B cell (primary cell): Measurements from ENCODE around the gene RCE1. TPM values are rescaled to one million over a fixed set of nuclear protein-coding genes. Genes with fewer than 3 reads are reported as not detected.

Source experiments
- ATAC-seq: fragments of 200-7000 bp; cut with Tn5 transposase; one replicate; pipeline ENCODE4 v1.10.0; 2021; ENCODE audit warnings: low read depth, mild to moderate bottlenecking, moderate number of reproducible peaks, moderate library complexity
- CTCF ChIA-PET: fragments of 350-600 bp; sonication (Branson Sonifier 250); formaldehyde crosslinking; loops from one replicate; lab custom pipeline; 2021; ENCODE audit warnings: antibody characterized with exemption, inconsistent platforms; lab: Charles Lee
- POLR2A ChIA-PET: fragments of 350-600 bp; sonication (Branson Sonifier 250); formaldehyde crosslinking; loops from one replicate; lab custom pipeline; 2021; ENCODE audit warnings: antibody characterized with exemption; lab: Charles Lee
- DNase-seq: peaks from one replicate; pipeline ENCODE4 v3.0.0; 2013
- H2AFZ ChIP-seq: 2 replicates; pipeline ENCODE4 v1.6.1; 2012; ENCODE audit warnings: mild to moderate bottlenecking, low read depth, low read length; ENCODE audit not compliant: insufficient read depth, poor library complexity, severe bottlenecking
- H3K27ac ChIP-seq, 2 donors: 1 replicate in 1 of 2; 2 replicates in 1 of 2; pipeline ENCODE4 v1.5.1; 2012 to 2013; ENCODE audit warnings: low read length in 2 of 2, mild to moderate bottlenecking in 2 of 2, moderate library complexity in 1 of 2
- H3K27me3 ChIP-seq, 4 experiments: fragments of 200-600 bp in 1 of 4; sonication (generic) in 1 of 4; replicated peaks in 1 of 4; 1 replicate in 2 of 4; 2 replicates in 2 of 4; pipeline versions ENCODE4 v1.6.1 to v1.7.0; 2013 to 2016; ENCODE audit warnings: low read length in 3 of 4, mild to moderate bottlenecking in 2 of 4, mixed read lengths in 1 of 4, moderate library complexity in 1 of 4; ENCODE audit not compliant: insufficient read depth in 4 of 4, control insufficient read depth in 3 of 4; ENCODE audit errors: control extremely low read depth in 1 of 4
- H3K36me3 ChIP-seq, 2 experiments: replicated peaks in 1 of 2; 1 replicate in 1 of 2; 2 replicates in 1 of 2; pipeline versions ENCODE4 v1.6.1 to v1.7.1; 2013; ENCODE audit warnings: low read length in 1 of 2; ENCODE audit not compliant: insufficient read depth in 2 of 2, control insufficient read depth in 1 of 2; ENCODE audit errors: control extremely low read depth in 1 of 2, extremely low read depth in 1 of 2
- H3K4me1 ChIP-seq, 2 donors: fragments of 200-600 bp in 1 of 2; sonication (generic) in 1 of 2; 1 replicate in 1 of 2; 2 replicates in 1 of 2; pipeline versions ENCODE4 v1.5.1 to v1.6.1; 2013 to 2017; ENCODE audit warnings: low read length in 2 of 2; ENCODE audit not compliant: control insufficient read depth in 2 of 2, insufficient read depth in 2 of 2
- H3K4me2 ChIP-seq: replicated peaks from 2 replicates; pipeline ENCODE3; 2012; ENCODE audit warnings: mild to moderate bottlenecking, low read depth, low read length; ENCODE audit not compliant: poor library complexity, severe bottlenecking
- H3K4me3 ChIP-seq, 5 experiments: fragments of 200-600 bp in 1 of 5; sonication (generic) in 1 of 5; 1 replicate in 3 of 5; 2 replicates in 2 of 5; pipeline versions ENCODE4 v1.5.1 to v1.7.0; 2011 to 2016; ENCODE audit warnings: low read length in 4 of 5, mild to moderate bottlenecking in 4 of 5, low read depth in 2 of 5, control low read depth in 1 of 5, moderate library complexity in 1 of 5; ENCODE audit not compliant: insufficient read depth in 1 of 5; ENCODE audit errors: control extremely low read depth in 1 of 5, extremely low read depth in 1 of 5
- H3K79me2 ChIP-seq: fragments of 200-600 bp; sonication (generic); one replicate; pipeline ENCODE4 v1.6.0; 2016; ENCODE audit warnings: low read length; ENCODE audit not compliant: control insufficient read depth, insufficient read depth
- H3K9ac ChIP-seq: fragments of 200-600 bp; sonication (generic); 2 replicates; pipeline ENCODE4 v1.6.1; 2017; ENCODE audit warnings: mild to moderate bottlenecking, low read length, moderate library complexity
- H3K9me3 ChIP-seq, 3 donors: one replicate each; pipeline versions ENCODE4 v1.6.1 to v1.7.1; 2013; ENCODE audit warnings: low read length in 2 of 3; ENCODE audit not compliant: control insufficient read depth in 2 of 3, insufficient read depth in 1 of 3; ENCODE audit errors: control extremely low read depth in 1 of 3
- H4K20me1 ChIP-seq: 2 replicates; pipeline ENCODE4 v1.6.0; 2012; ENCODE audit warnings: mild to moderate bottlenecking, low read length; ENCODE audit not compliant: insufficient read depth, control insufficient read depth, poor library complexity, severe bottlenecking
- H3K27ac Mint-ChIP-seq: one replicate; pipeline ENCODE4 v1.8.0; 2021; ENCODE audit warnings: mixed read lengths
- H3K27me3 Mint-ChIP-seq: one replicate; pipeline ENCODE4 v1.8.0; 2021; ENCODE audit warnings: mixed read lengths
- H3K4me1 Mint-ChIP-seq: one replicate; pipeline ENCODE4 v1.8.0; 2021; ENCODE audit warnings: mixed read lengths
- H3K4me3 Mint-ChIP-seq: one replicate; pipeline ENCODE4 v1.8.0; 2021; ENCODE audit warnings: mixed read lengths
- H3K9me3 Mint-ChIP-seq: one replicate; pipeline ENCODE4 v1.8.0; 2022; ENCODE audit warnings: mixed read lengths; ENCODE audit not compliant: insufficient read depth
- EZH2 ChIP-seq: IDR thresholded peaks from 2 replicates; pipeline ENCODE4 v1.6.1; 2012; ENCODE audit warnings: borderline replicate concordance, low read depth, mild to moderate bottlenecking, moderate library complexity, low read length; ENCODE audit not compliant: insufficient read depth, poor library complexity, severe bottlenecking
- WGBS: methylation state at CpG from one replicate; pipeline ENCODE4 v1.1.5; 2013; ENCODE audit warnings: missing lambda C conversion rate; ENCODE audit not compliant: insufficient coverage; 5-methylcytosine and 5-hydroxymethylcytosine counted together
- intact Hi-C: fragments of 100-400 bp; cut with micrococcal nuclease; formaldehyde crosslinking; loops from one replicate; pipeline ENCODE4 v1.10.0; 2022
- polyA plus RNA-seq: library from polyadenylated mRNA; depleted of rRNA; stranded (reverse); fragments of >200 nt; gene quantifications from 2 replicates; pipeline ENCODE4 v1.2.3, GENCODE V29; 2012
- total RNA-seq, 2 donors: library from RNA; stranded (reverse); fragments of 120-200 nt in 1 of 2; gene quantifications; 1 replicate in 1 of 2; 2 replicates in 1 of 2; pipeline versions ENCODE4 v1.2.3 to v1.2.4, GENCODE V29; 2013 to 2022
- TF ChIP-seq, protein P1 (sequence below): fragments of 200-600 bp; IDR thresholded peaks from one replicate; pipeline ENCODE4 v1.8.0; 2022; ENCODE audit warnings: antibody characterized with exemption, mild to moderate bottlenecking

RCE1 gene
- total and polyA plus RNA-seq, 2 donors (not counting 1 experiment from before 2014, with no cell fraction given), result 31.6 to 59.7 TPM

DNA sequence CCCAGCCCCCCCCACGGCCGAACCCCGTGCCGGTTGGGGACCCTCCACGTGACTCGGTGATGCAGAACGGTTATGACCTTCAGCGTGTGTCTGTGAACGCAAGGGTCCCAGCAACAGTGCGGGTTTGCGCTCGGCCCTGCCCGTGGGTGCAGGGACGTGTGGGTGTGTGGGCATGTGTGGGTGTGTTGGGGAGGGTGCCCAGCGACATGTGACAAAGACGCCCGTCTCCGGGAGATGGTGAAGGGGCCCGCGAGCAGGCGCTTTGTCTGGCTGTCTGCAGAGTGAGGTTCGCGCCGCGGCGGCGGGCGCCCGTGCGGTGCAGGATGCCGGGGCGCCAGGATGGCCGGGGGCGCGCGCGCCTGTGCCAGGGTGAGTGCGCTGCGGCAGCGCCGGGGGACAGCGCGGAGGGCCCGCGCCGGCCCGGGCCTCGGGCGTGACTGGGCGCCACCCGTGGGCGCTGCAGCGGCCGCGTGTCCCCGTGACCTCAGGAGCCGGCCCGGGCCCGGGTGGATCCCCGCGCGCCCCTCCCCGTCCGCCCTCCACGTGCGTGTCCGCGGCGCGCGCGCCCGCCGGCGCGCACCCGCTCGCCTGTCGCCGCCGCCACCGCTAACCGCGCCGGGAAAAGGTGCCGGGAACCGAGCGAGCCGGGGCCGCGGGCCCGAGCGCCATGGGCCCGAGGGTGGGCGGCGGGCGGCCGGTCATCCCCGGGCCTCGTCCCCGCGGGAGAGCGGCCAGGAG, 13.4 kb downstream of the RCE1 start, which contains the start of gene LRFN4:
Gene LRFN4 (plus strand): TSS at position 569 of the 738 bp plus-strand sequence. CDS start 681 bp downstream, outside the sequence.
- peak within 1 kb of the TSS; percentile 83 for H3K9ac ChIP-seq

More for the DNA sequence above, 13.4 kb downstream of the RCE1 start, which contains the start of gene LRFN4:
- Mint-ChIP-seq H3K4me1 (peaks cover 12% of the 10 kb centered on the region), H3K4me3 (peak within 1 kb of the TSS; percentile 94), H3K9me3 (no peaks in the 10 kb centered on the region), H3K27me3 (no peaks in the 10 kb centered on the region), H3K27ac (peak within 1 kb of the TSS; percentile 92)
- no peaks in the 10 kb centered on the region for H3K36me3 ChIP-seq
- TF ChIP-seq EZH2, result no peak
- TF ChIP-seq, protein P1, sequence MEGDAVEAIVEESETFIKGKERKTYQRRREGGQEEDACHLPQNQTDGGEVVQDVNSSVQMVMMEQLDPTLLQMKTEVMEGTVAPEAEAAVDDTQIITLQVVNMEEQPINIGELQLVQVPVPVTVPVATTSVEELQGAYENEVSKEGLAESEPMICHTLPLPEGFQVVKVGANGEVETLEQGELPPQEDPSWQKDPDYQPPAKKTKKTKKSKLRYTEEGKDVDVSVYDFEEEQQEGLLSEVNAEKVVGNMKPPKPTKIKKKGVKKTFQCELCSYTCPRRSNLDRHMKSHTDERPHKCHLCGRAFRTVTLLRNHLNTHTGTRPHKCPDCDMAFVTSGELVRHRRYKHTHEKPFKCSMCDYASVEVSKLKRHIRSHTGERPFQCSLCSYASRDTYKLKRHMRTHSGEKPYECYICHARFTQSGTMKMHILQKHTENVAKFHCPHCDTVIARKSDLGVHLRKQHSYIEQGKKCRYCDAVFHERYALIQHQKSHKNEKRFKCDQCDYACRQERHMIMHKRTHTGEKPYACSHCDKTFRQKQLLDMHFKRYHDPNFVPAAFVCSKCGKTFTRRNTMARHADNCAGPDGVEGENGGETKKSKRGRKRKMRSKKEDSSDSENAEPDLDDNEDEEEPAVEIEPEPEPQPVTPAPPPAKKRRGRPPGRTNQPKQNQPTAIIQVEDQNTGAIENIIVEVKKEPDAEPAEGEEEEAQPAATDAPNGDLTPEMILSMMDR, result no peak
- ATAC-seq (peak; percentile 58), DNase-seq (peak; percentile 89)
- intact Hi-C loops, result loop anchor here (1.0 kb wide), 1 partner anchor 13 kb away; the partner anchor contains the start of gene RCE1
- H3K4me3 ChIP-seq, result peak within 1 kb of the TSS; percentile 30 to 74 (median 70)
- H2AFZ ChIP-seq, result peak within 1 kb of the TSS; percentile 88
- H3K79me2 ChIP-seq, result no peaks in the 10 kb centered on the region
- H3K4me2 ChIP-seq, result peak within 1 kb of the TSS; percentile 91
- H3K27me3 ChIP-seq, result no peaks in the 10 kb centered on the region
- peaks cover 5 to 19% of the 10 kb centered on the region in 2 donors for H3K4me1 ChIP-seq
- POLR2A ChIA-PET, result interaction anchor here (0.6 to 1.6 kb wide), 5 partner anchors 9 to 178 kb away, joined by 4 to 18 read pairs (median 5); partner anchors contain the start of gene RCE1
- peak within 1 kb of the TSS; percentile 65 to 78 for H3K27ac ChIP-seq
- CTCF ChIA-PET, result interaction anchor here (2.0 kb wide), 2 partner anchors 11 to 178 kb away, joined by 7 to 11 read pairs; partner anchors contain the start of gene RBM4B
- WGBS, result under 1% methylated on average over 103 of the region's 103 CpGs
- no peaks in the 10 kb centered on the region for H4K20me1 ChIP-seq
- H3K9me3 ChIP-seq, result no peaks in the 10 kb centered on the region
